ENCODE measurements around the gene EXOC6B.

- TF ChIP-seq CTCF (IDR thresholded peaks at IDR 0.05; ENCODE audit: low read length) = no peak
- TF ChIP-seq EZH2 (optimal IDR thresholded peaks at IDR 0.05; ENCODE audit: low read depth, low read length) = no peak
- TF ChIP-seq EZH2phosphoT487 (IDR thresholded peaks at IDR 0.05; ENCODE audit: low read length) = no peak
Observed at GRCh38 chr2:72515696-72516095, 310.1 kb downstream of the EXOC6B start.

All from MM.1S (cell line).